SU-DHL-6 (cell line): ENCODE data around the gene PARP8.

ENCODE experiments used
- H2AFZ ChIP-seq: fragments of 200-600 bp; sonication (generic); 2 replicates; pipeline ENCODE4 v1.6.1; 2014; ENCODE audit warnings: low read depth, mild to moderate bottlenecking, moderate library complexity, mixed read lengths, antibody characterized with exemption, low read length; ENCODE audit not compliant: severe bottlenecking
- H3F3A ChIP-seq: fragments of 200-600 bp; shearing (Covaris generic); 2 replicates; pipeline ENCODE4 v1.6.0; 2016; ENCODE audit warnings: antibody characterized with exemption, mild to moderate bottlenecking; ENCODE audit not compliant: insufficient read depth
- H3K27ac ChIP-seq: fragments of 200-600 bp; sonication (generic); 2 replicates; pipeline ENCODE4 v1.5.1; 2016; ENCODE audit warnings: low read depth, mild to moderate bottlenecking, low read length, moderate library complexity, mixed read lengths
- H3K27me3 ChIP-seq: fragments of 200-600 bp; sonication (generic), shearing (Covaris generic); 2 replicates; pipeline ENCODE4 v1.6.0; 2014; ENCODE audit warnings: mild to moderate bottlenecking, low read length
- H3K36me3 ChIP-seq: fragments of 200-600 bp; sonication (generic); 2 replicates; pipeline ENCODE4 v1.6.1; 2014; ENCODE audit warnings: mild to moderate bottlenecking, low read length, mixed read lengths
- H3K4me2 ChIP-seq: fragments of 300-600, 200-600 bp; shearing (Covaris generic), sonication (generic); 2 replicates; pipeline ENCODE4 v1.6.0; 2014; ENCODE audit warnings: low read length, low read depth, mild to moderate bottlenecking; ENCODE audit not compliant: poor library complexity, severe bottlenecking
- H3K4me3 ChIP-seq: fragments of 200-600 bp; sonication (generic); 2 replicates; pipeline ENCODE4 v1.5.1; 2014; ENCODE audit warnings: antibody characterized with exemption, low read length, mild to moderate bottlenecking, mixed read lengths; ENCODE audit not compliant: insufficient read depth, poor library complexity, severe bottlenecking
- H3K79me2 ChIP-seq: fragments of 200-600 bp; sonication (generic); 2 replicates; pipeline ENCODE4 v1.6.1; 2014; ENCODE audit warnings: mild to moderate bottlenecking, low read length, moderate library complexity; ENCODE audit not compliant: insufficient read depth
- H3K9ac ChIP-seq: fragments of 200-600 bp; sonication (generic); 2 replicates; pipeline ENCODE4 v1.7.0; 2014; ENCODE audit warnings: mild to moderate bottlenecking, low read length
- H3K9me2 ChIP-seq: fragments of 200-600 bp; sonication (generic); replicated peaks from 2 replicates; pipeline ENCODE4 v1.6.1; 2014; ENCODE audit warnings: low read length; ENCODE audit not compliant: insufficient read depth
- H3K9me3 ChIP-seq: fragments of 200-600 bp; sonication (generic); 2 replicates; pipeline ENCODE4 v1.6.1; 2014; ENCODE audit warnings: low read length, mixed read lengths; ENCODE audit not compliant: insufficient read depth
- H4K20me1 ChIP-seq: fragments of 200-600 bp; sonication (generic); 2 replicates; pipeline ENCODE4 v1.6.1; 2014; ENCODE audit warnings: low read depth, mild to moderate bottlenecking, antibody characterized with exemption, low read length, moderate library complexity, mixed read lengths
- CTCF ChIP-seq: fragments of 200-600 bp; sonication (generic); IDR thresholded peaks from one replicate; pipeline ENCODE4 v1.5.1; 2017; ENCODE audit warnings: antibody characterized with exemption, mild to moderate bottlenecking, low read length, moderate library complexity; ENCODE audit not compliant: insufficient read depth, poor library complexity, severe bottlenecking
- EZH2phosphoT487 ChIP-seq: fragments of 200-600 bp; sonication (generic), shearing (Covaris generic); conservative IDR thresholded peaks from 2 replicates; pipeline ENCODE4 v1.6.1; 2018; ENCODE audit warnings: mild to moderate bottlenecking, antibody characterized with exemption, low read length, moderate library complexity, mixed read lengths

PARP8 gene

GRCh38 chr5:50888751-50889150 is 222.3 kb downstream of the PARP8 start:
- no peak overlapping the region for H3K4me2 ChIP-seq
- no peak overlapping the region for H3K4me3 ChIP-seq
- H3F3A ChIP-seq, result no peaks in the 10 kb centered on the region
- no peaks in the 10 kb centered on the region for H3K9me3 ChIP-seq
- no peak for TF ChIP-seq CTCF
- TF ChIP-seq EZH2phosphoT487, result no peak
- H3K9me2 ChIP-seq, result no peaks in the 10 kb centered on the region
- no peaks in the 10 kb centered on the region for H4K20me1 ChIP-seq
- H3K36me3 ChIP-seq, result no peaks in the 10 kb centered on the region
- no peaks in the 10 kb centered on the region for H3K27me3 ChIP-seq
- no peak overlapping the region for H3K27ac ChIP-seq
- no peak overlapping the region for H2AFZ ChIP-seq
- H3K79me2 ChIP-seq, result no peaks in the 10 kb centered on the region
- H3K9ac ChIP-seq, result no peak overlapping the region

GRCh38 chr5:50889790-50890189 is 223.4 kb downstream of the PARP8 start:
- no peak overlapping the region for H3K4me3 ChIP-seq
- no peaks in the 10 kb centered on the region for H3K9me3 ChIP-seq
- TF ChIP-seq CTCF (no peak), EZH2phosphoT487 (no peak)
- no peaks in the 10 kb centered on the region for H3K36me3 ChIP-seq
- H2AFZ ChIP-seq, result no peak overlapping the region
- H3K79me2 ChIP-seq, result no peaks in the 10 kb centered on the region
- H3K27ac ChIP-seq, result no peak overlapping the region
- H3K4me2 ChIP-seq, result no peak overlapping the region
- no peaks in the 10 kb centered on the region for H3F3A ChIP-seq
- H3K9me2 ChIP-seq, result no peaks in the 10 kb centered on the region
- H3K27me3 ChIP-seq, result no peaks in the 10 kb centered on the region
- H4K20me1 ChIP-seq, result no peaks in the 10 kb centered on the region
- H3K9ac ChIP-seq, result no peak overlapping the region
